Measurements from ENCODE around the gene TGFBR3.

The TGFBR3 gene

GRCh38 chr1:91697861-91698260, 188.1 kb downstream of the TGFBR3 start:
- Histone ChIP-seq H2AFZ (ENCODE audit: low read depth, low read length) (no peak overlapping the region), H3K4me1 (ENCODE audit: low read length) (peaks cover 7% of the 10 kb centered on the region; the same call in 1 of the 2 replicates), H3K4me2 (ENCODE audit: low read length) (no peak overlapping the region), H3K27me3 (ENCODE audit: low read depth, low read length) (no peaks in the 10 kb centered on the region), H4K20me1 (ENCODE audit: insufficient read depth, low read length) (no peaks in the 10 kb centered on the region), H3K27ac (ENCODE audit: low read length) (no peak overlapping the region), H3K9me3 (ENCODE audit: insufficient read depth, low read length) (no peaks in the 10 kb centered on the region), H3K79me2 (ENCODE audit: low read length) (no peaks in the 10 kb centered on the region), H3K4me3 (ENCODE audit: low read length) (no peak overlapping the region), H3K36me3 (replicated peaks; ENCODE audit: low read depth, low read length) (no peaks in the 10 kb centered on the region), H3K9ac (ENCODE audit: low read length) (no peak overlapping the region)
- no peak for TF ChIP-seq CTCF (IDR thresholded peaks at IDR 0.05; ENCODE audit: low read depth, low read length)
- TF ChIP-seq EZH2phosphoT487 (IDR thresholded peaks at IDR 0.05; ENCODE audit: low read depth): no peak

- Histone ChIP-seq H2AFZ (ENCODE audit: low read depth, low read length) (no peak overlapping the region), H3K27ac (ENCODE audit: low read length) (no peak overlapping the region), H3K36me3 (replicated peaks; ENCODE audit: low read depth, low read length) (no peaks in the 10 kb centered on the region), H3K79me2 (ENCODE audit: low read length) (no peaks in the 10 kb centered on the region), H4K20me1 (ENCODE audit: insufficient read depth, low read length) (no peaks in the 10 kb centered on the region), H3K9ac (ENCODE audit: low read length) (no peak overlapping the region), H3K4me2 (ENCODE audit: low read length) (no peak overlapping the region), H3K4me1 (ENCODE audit: low read length) (peaks cover 7% of the 10 kb centered on the region; the same call in 1 of the 2 replicates), H3K4me3 (ENCODE audit: low read length) (no peak overlapping the region), H3K27me3 (ENCODE audit: low read depth, low read length) (no peaks in the 10 kb centered on the region), H3K9me3 (ENCODE audit: insufficient read depth, low read length) (no peaks in the 10 kb centered on the region)
- TF ChIP-seq EZH2phosphoT487 (IDR thresholded peaks at IDR 0.05; ENCODE audit: low read depth) (no peak), CTCF (IDR thresholded peaks at IDR 0.05; ENCODE audit: low read depth, low read length) (no peak)
These were observed 188.5 kb downstream of the TGFBR3 start for GRCh38 chr1:91697416-91697815.

GRCh38 chr1:91696321-91696720, 189.6 kb downstream of the TGFBR3 start:
- Histone ChIP-seq H3K4me2 (ENCODE audit: low read length) (no peak overlapping the region), H3K9me3 (ENCODE audit: insufficient read depth, low read length) (no peaks in the 10 kb centered on the region), H4K20me1 (ENCODE audit: insufficient read depth, low read length) (no peaks in the 10 kb centered on the region), H2AFZ (ENCODE audit: low read depth, low read length) (no peak overlapping the region), H3K4me1 (ENCODE audit: low read length) (peaks cover 7% of the 10 kb centered on the region; the same call in 1 of the 2 replicates), H3K4me3 (ENCODE audit: low read length) (no peak overlapping the region), H3K27me3 (ENCODE audit: low read depth, low read length) (no peaks in the 10 kb centered on the region), H3K27ac (ENCODE audit: low read length) (no peak overlapping the region), H3K9ac (ENCODE audit: low read length) (no peak overlapping the region), H3K79me2 (ENCODE audit: low read length) (no peaks in the 10 kb centered on the region), H3K36me3 (replicated peaks; ENCODE audit: low read depth, low read length) (no peaks in the 10 kb centered on the region)
- TF ChIP-seq EZH2phosphoT487 (IDR thresholded peaks at IDR 0.05; ENCODE audit: low read depth) (no peak), CTCF (IDR thresholded peaks at IDR 0.05; ENCODE audit: low read depth, low read length) (no peak)

GRCh38 chr1:91693557-91693956, 192.4 kb downstream of the TGFBR3 start:
- Histone ChIP-seq H3K9me3 (ENCODE audit: insufficient read depth, low read length) (no peaks in the 10 kb centered on the region), H3K79me2 (ENCODE audit: low read length) (no peaks in the 10 kb centered on the region), H2AFZ (ENCODE audit: low read depth, low read length) (no peak overlapping the region), H4K20me1 (ENCODE audit: insufficient read depth, low read length) (no peaks in the 10 kb centered on the region), H3K36me3 (replicated peaks; ENCODE audit: low read depth, low read length) (no peaks in the 10 kb centered on the region), H3K27ac (ENCODE audit: low read length) (no peak overlapping the region), H3K4me3 (ENCODE audit: low read length) (no peak overlapping the region), H3K9ac (ENCODE audit: low read length) (no peak overlapping the region), H3K4me1 (ENCODE audit: low read length) (peaks cover 24% of the 10 kb centered on the region), H3K27me3 (ENCODE audit: low read depth, low read length) (no peaks in the 10 kb centered on the region), H3K4me2 (ENCODE audit: low read length) (no peak overlapping the region)
- no peak for TF ChIP-seq EZH2phosphoT487 (IDR thresholded peaks at IDR 0.05; ENCODE audit: low read depth)
- no peak for TF ChIP-seq CTCF (IDR thresholded peaks at IDR 0.05; ENCODE audit: low read depth, low read length)

Measured in OCI-LY3 (cell line).